Measurements from ENCODE around the gene SLC8A3.

- TF ChIP-seq CTCF (IDR thresholded peaks at IDR 0.05) (peak; percentile 47), POLR2AphosphoS5 (IDR thresholded peaks at IDR 0.05; ENCODE audit: low read depth, low read length) (no peak)
Measured at GRCh38 chr14:70096866-70097265, 91.9 kb downstream of the SLC8A3 start.
